SU-DHL-6 (cell line): ENCODE measurements around the gene ABHD17B.

Experiments
- EZH2phosphoT487 ChIP-seq: fragments of 200-600 bp; sonication (generic), shearing (Covaris generic); conservative IDR thresholded peaks from 2 replicates; pipeline ENCODE4 v1.6.1; 2018; ENCODE audit warnings: mild to moderate bottlenecking, antibody characterized with exemption, low read length, moderate library complexity, mixed read lengths
- TF ChIP-seq, protein P1 (sequence below): fragments of 200-600 bp; sonication (generic); IDR thresholded peaks from one replicate; pipeline ENCODE4 v1.5.1; 2017; ENCODE audit warnings: antibody characterized with exemption, mild to moderate bottlenecking, low read length, moderate library complexity; ENCODE audit not compliant: insufficient read depth, poor library complexity, severe bottlenecking

- TF ChIP-seq, protein P1, sequence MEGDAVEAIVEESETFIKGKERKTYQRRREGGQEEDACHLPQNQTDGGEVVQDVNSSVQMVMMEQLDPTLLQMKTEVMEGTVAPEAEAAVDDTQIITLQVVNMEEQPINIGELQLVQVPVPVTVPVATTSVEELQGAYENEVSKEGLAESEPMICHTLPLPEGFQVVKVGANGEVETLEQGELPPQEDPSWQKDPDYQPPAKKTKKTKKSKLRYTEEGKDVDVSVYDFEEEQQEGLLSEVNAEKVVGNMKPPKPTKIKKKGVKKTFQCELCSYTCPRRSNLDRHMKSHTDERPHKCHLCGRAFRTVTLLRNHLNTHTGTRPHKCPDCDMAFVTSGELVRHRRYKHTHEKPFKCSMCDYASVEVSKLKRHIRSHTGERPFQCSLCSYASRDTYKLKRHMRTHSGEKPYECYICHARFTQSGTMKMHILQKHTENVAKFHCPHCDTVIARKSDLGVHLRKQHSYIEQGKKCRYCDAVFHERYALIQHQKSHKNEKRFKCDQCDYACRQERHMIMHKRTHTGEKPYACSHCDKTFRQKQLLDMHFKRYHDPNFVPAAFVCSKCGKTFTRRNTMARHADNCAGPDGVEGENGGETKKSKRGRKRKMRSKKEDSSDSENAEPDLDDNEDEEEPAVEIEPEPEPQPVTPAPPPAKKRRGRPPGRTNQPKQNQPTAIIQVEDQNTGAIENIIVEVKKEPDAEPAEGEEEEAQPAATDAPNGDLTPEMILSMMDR = no peak
- no peak for TF ChIP-seq EZH2phosphoT487
These were observed 71.3 kb downstream of the ABHD17B start for GRCh38 chr9:71839668-71840067.
